ENCODE results near the gene TAF11L3.

Gene TAF11L3

GRCh38 chr5:17477573-17478265, 40.4 kb upstream of the TAF11L3 start:
- Histone ChIP-seq H3K27ac (ENCODE audit: extremely low read depth, low read depth, low read length) (no peak overlapping the region), H3K9me3 (ENCODE audit: control insufficient read depth, insufficient read depth, low read depth, low read length) (no peaks in the 10 kb centered on the region), H3K4me1 (ENCODE audit: control insufficient read depth, insufficient read depth, low read length) (no peaks in the 10 kb centered on the region), H3K4me3 (ENCODE audit: low read depth, low read length) (no peak overlapping the region), H3K36me3 (ENCODE audit: control insufficient read depth in 2 of 2, insufficient read depth in 1 of 2, low read length in 2 of 2) (no peaks in the 10 kb centered on the region)
- ChIA-PET POLR2A (no interaction called here), CTCF (interaction anchor here (0.6 kb wide), 1 partner anchor 168 kb away, joined by 4 read pairs; no protein-coding TSS in a partner anchor)
- no peak for TF ChIP-seq MYNN (tag by site-specific recombination; IDR thresholded peaks at IDR 0.05; ENCODE audit: borderline replicate concordance)
- peak; percentile 38; the same call in 1 of the 2 replicates for TF ChIP-seq OSR2 (tag by site-specific recombination; IDR thresholded peaks at IDR 0.05)
- no peak for TF ChIP-seq REST (tag by site-specific recombination; IDR thresholded peaks at IDR 0.05)

GRCh38 chr5:17481378-17481777, 36.8 kb upstream of the TAF11L3 start:
- TF ChIP-seq ZNF704 (tag by site-specific recombination; IDR thresholded peaks at IDR 0.05) (no peak), ZNF311 (tag by site-specific recombination; IDR thresholded peaks at IDR 0.05; ENCODE audit: borderline replicate concordance) (no peak), ZNF585B (tag by site-specific recombination; IDR thresholded peaks at IDR 0.05) (no peak), PRDM1 (tag by site-specific recombination; IDR thresholded peaks at IDR 0.05) (no peak), ZNF169 (tag by site-specific recombination; IDR thresholded peaks at IDR 0.05) (no peak), ZSCAN4 (tag by site-specific recombination; IDR thresholded peaks at IDR 0.05) (no peak), ZNF514 (tag by site-specific recombination; IDR thresholded peaks at IDR 0.05) (no peak)
- Histone ChIP-seq H3K9me3 (ENCODE audit: control insufficient read depth, insufficient read depth, low read depth, low read length) (no peaks in the 10 kb centered on the region), H3K4me1 (ENCODE audit: control insufficient read depth, insufficient read depth, low read length) (no peaks in the 10 kb centered on the region), H3K36me3 (ENCODE audit: control insufficient read depth in 2 of 2, insufficient read depth in 1 of 2, low read length in 2 of 2) (no peaks in the 10 kb centered on the region), H3K27ac (ENCODE audit: extremely low read depth, low read depth, low read length) (no peak overlapping the region), H3K4me3 (ENCODE audit: low read depth, low read length) (no peak overlapping the region)
- CTCF ChIA-PET, result interaction anchor here (0.7 to 1.1 kb wide), 2 partner anchors 14 to 267 kb away, joined by 3 to 4 read pairs; no protein-coding TSS in a partner anchor
- POLR2A ChIA-PET, result no interaction called here

GRCh38 chr5:17482790-17483189, 35.4 kb upstream of the TAF11L3 start:
- no peak overlapping the region for H3K27ac ChIP-seq (ENCODE audit: extremely low read depth, low read depth, low read length)
- POLR2A ChIA-PET, result no interaction called here
- no peaks in the 10 kb centered on the region for H3K36me3 ChIP-seq (ENCODE audit: control insufficient read depth in 2 of 2, insufficient read depth in 1 of 2, low read length in 2 of 2)
- no peaks in the 10 kb centered on the region for H3K9me3 ChIP-seq (ENCODE audit: control insufficient read depth, insufficient read depth, low read depth, low read length)
- H3K4me1 ChIP-seq (ENCODE audit: control insufficient read depth, insufficient read depth, low read length), result no peaks in the 10 kb centered on the region
- H3K4me3 ChIP-seq (ENCODE audit: low read depth, low read length), result no peak overlapping the region
- CTCF ChIA-PET, result no interaction called here
- TF ChIP-seq ZNF521 (tag by site-specific recombination; IDR thresholded peaks at IDR 0.05) (no peak), GFI1B (tag by site-specific recombination; IDR thresholded peaks at IDR 0.05) (no peak), ZNF26 (tag by site-specific recombination; IDR thresholded peaks at IDR 0.05) (no peak), ZNF416 (tag by site-specific recombination; IDR thresholded peaks at IDR 0.05) (no peak), CTCF (tag by site-specific recombination; IDR thresholded peaks at IDR 0.05) (no peak), ZNF514 (tag by site-specific recombination; IDR thresholded peaks at IDR 0.05) (no peak), ZBTB49 (tag by site-specific recombination; IDR thresholded peaks at IDR 0.05; ENCODE audit: low read depth) (no peak), ZNF169 (tag by site-specific recombination; IDR thresholded peaks at IDR 0.05) (no peak), ZNF544 (tag by site-specific recombination; IDR thresholded peaks at IDR 0.05) (no peak)

Data from HEK293 (cell line).